ENCODE data around the gene WDPCP.

- TF ChIP-seq CTCF (IDR thresholded peaks at IDR 0.05) (no peak), POLR2A (IDR thresholded peaks at IDR 0.05) (no peak), POLR2AphosphoS5 (IDR thresholded peaks at IDR 0.05) (no peak), EP300 (IDR thresholded peaks at IDR 0.05; ENCODE audit: low read depth) (no peak)
Measured at GRCh38 chr2:63345285-63345633, 243.0 kb downstream of the WDPCP start.
